Activated T-helper 1 cell treated with anti-CD3 and anti-CD28 coated beads, Interleukin-2, amount 50 U/mL, for 16 hours (primary cell): ENCODE results near the gene SHROOM1.

Experiments
- DNase-seq, 2 donors: peaks; one replicate each; pipeline ENCODE4 v3.0.0-alpha.2; 2020; ENCODE audit warnings: low read depth in 1 of 2, low spot score in 1 of 2

Gene SHROOM1

GRCh38 chr5:132779961-132780360, 50.5 kb downstream of the SHROOM1 start:
- no peak for DNase-seq

DNA sequence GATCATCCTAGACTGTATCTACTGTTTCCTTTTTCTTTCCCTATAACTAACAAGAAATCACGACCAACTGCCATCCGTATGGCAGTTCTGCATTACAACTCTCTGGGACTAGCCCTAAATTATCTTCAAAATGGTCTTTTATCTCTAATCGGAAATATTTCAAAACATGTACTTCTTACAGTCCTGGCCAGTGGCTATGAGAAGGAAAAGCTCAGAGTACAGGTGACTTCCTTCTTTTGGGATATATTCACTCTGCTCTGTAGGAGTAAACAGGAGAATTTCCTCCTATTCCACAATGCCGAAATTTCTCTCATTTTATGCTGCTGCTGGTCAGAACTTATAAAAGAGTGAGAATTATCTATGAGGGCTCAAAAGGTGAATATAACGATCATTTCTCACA, 51.6 kb downstream of the SHROOM1 start:
- DNase-seq = no peak

DNA sequence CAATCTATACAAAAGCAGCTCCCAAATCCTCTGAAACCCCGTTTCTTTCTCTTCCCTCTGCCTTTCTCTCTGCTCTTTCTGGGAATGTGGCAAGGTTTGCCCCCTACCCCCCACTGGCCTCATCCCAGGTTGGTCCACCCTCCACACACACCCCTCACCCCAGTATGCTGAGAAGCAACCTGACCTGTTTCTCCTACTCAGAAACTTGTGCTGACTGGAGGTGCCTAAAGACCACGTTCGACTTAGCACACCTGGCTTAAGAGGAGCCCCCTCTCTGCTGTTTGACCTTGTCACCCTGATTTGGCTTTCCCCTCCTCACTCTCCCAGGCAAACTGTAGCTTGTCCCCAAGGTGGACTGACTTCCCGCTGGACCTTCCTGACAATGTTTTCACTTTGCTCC, 52.3 kb downstream of the SHROOM1 start:
- no peak for DNase-seq

DNA sequence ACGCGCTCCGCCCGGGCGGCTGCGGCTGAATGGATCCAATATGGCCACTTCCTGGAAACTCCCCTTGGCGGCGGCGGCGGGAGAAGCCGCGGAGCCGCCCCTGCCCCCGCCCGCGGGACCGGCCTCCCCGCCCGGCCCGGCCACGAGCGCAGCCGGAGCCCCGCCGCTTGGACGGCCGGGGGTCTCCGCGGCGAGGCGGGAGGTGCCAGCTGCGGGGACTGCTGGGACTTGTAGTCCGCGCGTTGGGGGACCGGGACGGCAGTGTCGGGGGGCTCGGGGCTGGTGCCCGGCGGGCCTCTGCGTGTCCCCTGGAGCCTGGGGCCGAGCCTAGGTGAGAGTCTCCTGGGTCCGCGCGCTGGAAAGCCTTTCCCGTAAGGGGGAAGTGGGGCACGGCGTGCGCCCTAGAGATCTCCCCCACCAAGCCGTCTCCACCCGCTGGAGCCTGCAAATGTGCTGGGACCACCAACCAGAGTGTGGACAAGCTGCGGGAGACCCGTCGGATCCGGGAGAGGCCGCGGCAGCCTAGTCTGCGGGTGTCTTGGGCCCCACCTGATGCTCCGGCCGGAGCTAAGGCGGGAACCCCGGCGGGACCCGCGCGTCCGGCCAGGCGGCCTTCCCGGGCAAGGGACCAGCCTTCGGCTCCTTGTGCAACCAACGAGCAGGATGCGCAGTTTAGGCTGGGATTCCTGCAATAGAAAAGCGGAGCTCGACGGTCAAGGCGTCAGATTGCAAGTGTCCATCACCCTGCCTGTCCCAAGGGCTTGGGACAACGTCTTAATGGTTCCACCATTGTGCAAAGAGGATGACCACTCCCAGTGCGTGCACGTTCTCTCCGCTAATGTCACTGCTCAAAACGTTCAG, 53.0 kb downstream of the SHROOM1 start, which contains the start of gene SEPTIN8:
Gene SEPTIN8, minus strand, starts transcription at position 31 of the 861 bp plus-strand sequence. CDS start 102 bp downstream, outside the sequence.
- DNase-seq = peak in 1 of 2 donors; percentile 11

- no peak for DNase-seq
These were observed 53.6 kb downstream of the SHROOM1 start for GRCh38 chr5:132776938-132777208.

GRCh38 chr5:132776131-132776937, 54.1 kb downstream of the SHROOM1 start:
- no peak for DNase-seq

DNA sequence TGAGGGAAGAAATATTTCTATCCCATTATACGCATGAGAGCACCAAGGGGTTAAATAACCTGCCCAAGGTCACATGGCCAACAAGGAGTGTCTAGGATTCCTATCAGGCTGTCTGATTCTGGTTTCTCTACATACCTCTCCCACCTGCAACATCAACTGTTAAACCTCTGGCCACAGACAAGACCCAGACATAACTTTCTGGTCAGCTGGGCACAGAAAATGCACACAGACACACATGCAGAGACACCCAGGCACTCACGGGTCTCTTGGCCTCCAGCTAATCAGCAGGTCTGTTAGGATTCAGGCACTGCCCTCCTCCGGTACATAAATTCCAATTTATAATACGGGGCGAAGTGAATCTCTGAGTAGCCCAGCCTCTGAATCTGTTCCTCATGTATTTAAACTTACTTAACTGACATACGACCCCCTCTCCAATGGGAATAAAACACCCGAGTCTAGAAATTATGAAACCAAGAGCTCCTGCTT, 54.9 kb downstream of the SHROOM1 start:
- no peak for DNase-seq

DNA sequence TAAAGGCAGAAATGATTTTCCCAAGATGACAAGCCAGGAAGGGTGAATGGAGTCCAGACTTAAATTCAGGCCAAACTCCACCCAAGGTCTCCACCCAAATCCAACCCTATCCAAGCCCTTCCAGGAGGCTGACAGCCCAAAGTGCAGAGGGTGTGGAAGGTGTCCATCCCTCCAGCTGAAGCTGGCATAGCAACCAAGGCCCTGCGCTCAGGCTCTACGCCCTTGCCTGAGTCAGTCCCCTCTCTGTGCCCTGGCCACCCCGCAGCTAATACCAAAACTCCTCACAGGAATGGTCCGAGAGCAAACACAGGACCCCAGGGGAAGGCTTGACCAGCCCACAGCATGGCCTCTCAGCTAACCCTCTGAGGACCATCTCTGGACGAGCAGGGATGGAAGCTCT, 55.6 kb downstream of the SHROOM1 start:
- no peak for DNase-seq

DNA sequence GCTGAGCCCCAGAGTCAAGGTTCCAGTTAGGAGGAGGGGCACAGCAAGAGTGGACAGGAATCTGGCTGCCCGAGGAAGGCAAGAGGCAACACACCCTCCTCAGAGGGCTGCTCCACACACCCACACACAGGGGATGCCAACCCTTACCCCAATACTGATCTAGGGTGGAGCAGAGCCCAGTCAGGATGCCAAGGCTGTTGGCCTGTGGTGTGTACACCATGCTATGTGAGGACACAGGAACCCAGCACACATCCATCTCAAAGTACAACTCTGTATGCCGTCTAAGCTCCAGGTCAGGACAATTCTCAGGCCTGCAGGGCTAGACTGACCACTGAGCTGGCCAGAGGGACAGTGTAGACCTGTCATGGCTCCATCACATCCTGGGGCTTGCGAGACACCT, 56.0 kb downstream of the SHROOM1 start:
- no peak for DNase-seq

DNA sequence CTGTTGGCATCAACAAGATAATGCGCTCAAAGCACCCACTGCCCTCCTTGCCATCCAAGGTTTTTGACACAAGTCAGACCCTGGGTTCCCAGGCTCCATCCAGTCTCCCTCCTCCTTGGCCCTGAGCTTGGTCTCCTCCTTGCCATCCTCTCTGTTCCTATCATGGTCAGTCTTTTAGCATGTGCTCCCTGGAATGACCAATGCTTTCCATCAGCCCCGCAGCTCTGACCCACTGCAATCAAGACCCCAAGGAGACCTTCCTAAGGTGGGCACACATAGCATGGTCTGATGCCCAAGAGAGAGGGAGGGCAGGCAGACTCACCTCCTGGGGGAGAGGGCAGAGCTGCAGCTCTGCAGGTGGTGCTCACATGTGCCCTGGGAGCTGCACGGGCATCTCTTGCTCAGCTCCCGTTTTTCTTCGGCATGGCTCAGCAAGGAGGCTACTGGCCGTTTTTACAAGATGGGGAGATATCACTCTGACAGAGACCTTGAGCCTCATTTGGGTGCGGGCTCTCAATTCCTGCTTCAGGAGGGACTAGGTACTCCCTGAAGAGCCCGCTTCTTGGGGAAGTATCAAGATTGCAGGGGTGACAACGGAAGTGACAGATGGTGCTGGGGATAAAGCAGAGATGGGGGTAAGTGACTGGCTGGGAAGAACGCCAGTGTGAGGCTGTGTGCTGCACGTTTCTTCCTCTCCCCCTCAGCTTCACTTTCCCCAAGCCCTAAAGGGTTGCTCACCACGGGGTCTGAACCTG, 56.7 kb downstream of the SHROOM1 start:
- no peak for DNase-seq

GRCh38 chr5:132773114-132773513, 57.3 kb downstream of the SHROOM1 start:
- DNase-seq = no peak

DNA sequence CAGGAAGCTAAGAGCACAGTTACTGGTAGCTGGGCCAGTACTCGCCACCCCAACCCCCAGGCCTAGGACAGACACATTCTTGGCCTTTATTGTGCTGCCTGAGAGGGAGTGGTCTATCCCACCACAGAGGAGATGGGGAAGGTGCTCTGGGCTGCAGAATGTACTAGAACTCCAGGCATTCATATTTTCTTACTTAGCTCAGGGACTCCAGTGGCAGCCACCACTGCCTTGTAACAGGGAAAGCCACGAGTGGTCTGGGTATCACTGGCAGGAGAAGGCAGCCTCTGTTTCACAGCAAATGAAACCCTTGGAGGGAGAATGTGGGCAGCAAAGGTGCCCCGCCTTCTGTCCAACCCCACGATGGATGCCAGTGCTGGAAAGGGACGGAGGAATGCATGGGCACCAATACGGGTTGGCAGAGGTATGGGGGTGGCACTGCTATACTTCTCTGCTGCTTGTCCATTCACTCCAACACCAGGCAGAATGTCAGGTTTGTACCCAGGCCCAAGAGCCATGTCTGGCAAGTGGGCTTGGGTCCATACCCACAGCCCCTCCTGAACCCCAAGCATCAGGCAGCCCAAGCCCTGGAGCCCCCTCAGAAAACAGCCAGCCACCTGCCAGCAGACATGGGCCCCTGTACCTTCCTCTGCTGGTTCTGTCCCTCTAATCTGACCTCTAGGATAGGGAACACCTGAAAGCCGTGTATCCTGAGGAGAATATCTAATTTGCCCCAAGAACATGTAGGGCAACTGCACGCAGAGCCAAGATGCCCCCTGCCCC, 58.0 kb downstream of the SHROOM1 start:
- no peak for DNase-seq
